MCF 10A (cell line): ENCODE data around the gene VPS13A. TPM values are rescaled to one million over a fixed set of nuclear protein-coding genes. Genes with fewer than 3 reads are reported as not detected.

Experiments used
- BruUV-seq: library from RNA; stranded (reverse); fragments of 400-500 nt; replicated peaks from 2 replicates; lab custom pipeline; 2021; lab: Mats Ljungman, UMichigan
- CTCF ChIA-PET: fragments of 300-600 bp; sonication (Branson Sonifier 250); formaldehyde crosslinking; extraction: SDS; loops from one replicate; lab custom pipeline; 2021; ENCODE audit warnings: antibody characterized with exemption, inconsistent platforms; lab: Yijun Ruan, JAX
- POLR2A ChIA-PET: fragments of 300-600, 350-650 bp; sonication (Branson Sonifier 250); formaldehyde crosslinking; extraction: SDS; loops from one replicate; lab custom pipeline; 2020; ENCODE audit warnings: antibody characterized with exemption, inconsistent platforms; lab: Yijun Ruan, JAX
- DNase-seq: peaks from one replicate; pipeline ENCODE4 v3.0.0-alpha.2; 2018; ENCODE audit not compliant: unreplicated experiment
- H3K27ac Mint-ChIP-seq: one replicate; pipeline ENCODE4 v1.8.0; 2022; ENCODE audit warnings: mild to moderate bottlenecking, low read depth, mixed read lengths; ENCODE audit not compliant: unreplicated experiment
- H3K27me3 Mint-ChIP-seq: one replicate; pipeline ENCODE4 v1.8.0; 2022; ENCODE audit warnings: mixed read lengths; ENCODE audit not compliant: insufficient read depth, unreplicated experiment
- H3K36me3 Mint-ChIP-seq: one replicate; pipeline ENCODE4 v1.8.0; 2022; ENCODE audit warnings: mild to moderate bottlenecking, moderate library complexity, mixed read lengths; ENCODE audit not compliant: insufficient read depth, unreplicated experiment
- H3K4me1 Mint-ChIP-seq: one replicate; pipeline ENCODE4 v1.8.0; 2022; ENCODE audit warnings: mixed read lengths; ENCODE audit not compliant: insufficient read depth, unreplicated experiment
- H3K4me3 Mint-ChIP-seq: one replicate; pipeline ENCODE4 v1.8.0; 2022; ENCODE audit warnings: mild to moderate bottlenecking, moderate library complexity, mixed read lengths; ENCODE audit not compliant: unreplicated experiment
- H3K9me3 Mint-ChIP-seq: one replicate; pipeline ENCODE4 v1.8.0; 2022; ENCODE audit warnings: mixed read lengths; ENCODE audit not compliant: unreplicated experiment
- intact Hi-C: fragments of 100-400 bp; cut with micrococcal nuclease; formaldehyde crosslinking; loops from 2 replicates; pipeline ENCODE4 v1.14.1; 2022
- total RNA-seq: library from RNA; stranded (reverse); gene quantifications from 2 replicates; pipeline ENCODE4 v1.2.3, GENCODE V29; 2022
- TF ChIP-seq, protein P1 (sequence below): fragments of 200-600 bp; IDR thresholded peaks from one replicate; pipeline ENCODE4 v1.8.0; 2022; ENCODE audit warnings: antibody characterized with exemption, mild to moderate bottlenecking; ENCODE audit not compliant: unreplicated experiment

VPS13A gene
- total RNA-seq, 1 experiment from 2014 or later, result 29.6 TPM

- TF ChIP-seq, protein P1, sequence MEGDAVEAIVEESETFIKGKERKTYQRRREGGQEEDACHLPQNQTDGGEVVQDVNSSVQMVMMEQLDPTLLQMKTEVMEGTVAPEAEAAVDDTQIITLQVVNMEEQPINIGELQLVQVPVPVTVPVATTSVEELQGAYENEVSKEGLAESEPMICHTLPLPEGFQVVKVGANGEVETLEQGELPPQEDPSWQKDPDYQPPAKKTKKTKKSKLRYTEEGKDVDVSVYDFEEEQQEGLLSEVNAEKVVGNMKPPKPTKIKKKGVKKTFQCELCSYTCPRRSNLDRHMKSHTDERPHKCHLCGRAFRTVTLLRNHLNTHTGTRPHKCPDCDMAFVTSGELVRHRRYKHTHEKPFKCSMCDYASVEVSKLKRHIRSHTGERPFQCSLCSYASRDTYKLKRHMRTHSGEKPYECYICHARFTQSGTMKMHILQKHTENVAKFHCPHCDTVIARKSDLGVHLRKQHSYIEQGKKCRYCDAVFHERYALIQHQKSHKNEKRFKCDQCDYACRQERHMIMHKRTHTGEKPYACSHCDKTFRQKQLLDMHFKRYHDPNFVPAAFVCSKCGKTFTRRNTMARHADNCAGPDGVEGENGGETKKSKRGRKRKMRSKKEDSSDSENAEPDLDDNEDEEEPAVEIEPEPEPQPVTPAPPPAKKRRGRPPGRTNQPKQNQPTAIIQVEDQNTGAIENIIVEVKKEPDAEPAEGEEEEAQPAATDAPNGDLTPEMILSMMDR, result no peak
- BruUV-seq, result no TSS peak
- Mint-ChIP-seq H3K27ac (no peak overlapping the region), H3K36me3 (peaks cover 25% of the 10 kb centered on the region), H3K27me3 (no peaks in the 10 kb centered on the region), H3K4me3 (no peak overlapping the region), H3K4me1 (no peaks in the 10 kb centered on the region), H3K9me3 (no peaks in the 10 kb centered on the region)
- ChIA-PET CTCF (no interaction called here), POLR2A (interaction anchor here (0.8 kb wide), 1 partner anchor 18 kb away, joined by 3 read pairs; no protein-coding TSS in a partner anchor)
- DNase-seq, result no peak
- intact Hi-C loops, result no loop called here
Observed at GRCh38 chr9:77370064-77370463, 192.7 kb downstream of the VPS13A start.

DNA sequence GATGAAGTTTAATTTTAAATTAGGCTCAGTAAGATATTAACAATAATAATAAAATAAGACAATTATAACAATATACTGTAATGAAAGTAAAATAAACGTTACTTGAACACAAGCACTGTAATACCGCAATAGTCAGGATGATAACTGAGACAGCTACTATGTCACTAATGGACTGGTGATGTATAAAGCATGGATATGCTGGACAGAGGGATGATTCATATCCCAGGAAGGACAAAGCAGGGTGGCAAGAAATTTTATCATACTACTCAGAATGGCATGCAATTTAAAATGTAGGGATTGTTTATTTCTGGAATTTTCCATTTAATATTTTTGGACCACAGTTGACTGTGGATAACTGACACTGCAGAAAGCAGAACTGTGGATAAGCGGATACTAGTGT lies 196.9 kb downstream of the VPS13A start:
- no peak overlapping the region for H3K27ac Mint-ChIP-seq
- ChIA-PET CTCF (interaction anchor here (1.5 kb wide), 1 partner anchor 83 kb away, joined by 4 read pairs; no protein-coding TSS in a partner anchor), POLR2A (interaction anchor here (0.6 kb wide), 1 partner anchor 113 kb away, joined by 3 read pairs; no protein-coding TSS in a partner anchor)
- no TSS peak for BruUV-seq
- no peak for DNase-seq
- H3K36me3 Mint-ChIP-seq, result peaks cover 13% of the 10 kb centered on the region
- no peak overlapping the region for H3K4me3 Mint-ChIP-seq
- H3K27me3 Mint-ChIP-seq, result no peaks in the 10 kb centered on the region
- H3K9me3 Mint-ChIP-seq, result no peaks in the 10 kb centered on the region
- intact Hi-C loops, result no loop called here
- peaks cover 7% of the 10 kb centered on the region for H3K4me1 Mint-ChIP-seq
- TF ChIP-seq, protein P1, result no peak

- no peaks in the 10 kb centered on the region for H3K9me3 Mint-ChIP-seq
- TF ChIP-seq, protein P1, result no peak
- intact Hi-C loops, result no loop called here
- no peak overlapping the region for H3K4me3 Mint-ChIP-seq
- no peaks in the 10 kb centered on the region for H3K27me3 Mint-ChIP-seq
- peaks cover 7% of the 10 kb centered on the region for H3K4me1 Mint-ChIP-seq
- H3K36me3 Mint-ChIP-seq, result peaks cover 4% of the 10 kb centered on the region
- CTCF ChIA-PET, result interaction anchor here (1.2 kb wide), 1 partner anchor 84 kb away, joined by 3 read pairs; no protein-coding TSS in a partner anchor
- POLR2A ChIA-PET, result no interaction called here
- no TSS peak for BruUV-seq
- no peak for DNase-seq
- no peak overlapping the region for H3K27ac Mint-ChIP-seq
Observed at GRCh38 chr9:77375956-77376532, 198.7 kb downstream of the VPS13A start.

DNA sequence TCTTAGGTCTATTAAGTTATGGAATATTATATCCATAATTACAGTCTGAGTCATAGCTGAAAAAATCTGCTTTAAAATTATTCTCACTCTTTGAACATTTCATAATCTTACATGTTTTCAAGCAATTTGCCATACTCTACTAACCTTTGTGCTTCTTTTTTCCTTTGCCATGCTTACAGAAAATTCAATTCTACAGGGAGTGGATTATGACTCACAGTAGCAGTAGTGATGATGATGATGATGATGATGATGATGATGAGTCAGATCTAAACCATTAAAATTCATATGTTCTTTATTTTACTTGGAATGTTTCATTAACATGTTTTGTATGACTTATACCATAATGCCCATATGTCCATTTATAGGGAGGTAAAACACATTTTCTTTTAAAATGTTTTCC lies 207.1 kb downstream of the VPS13A start:
- Mint-ChIP-seq H3K4me1 (no peaks in the 10 kb centered on the region), H3K36me3 (peaks cover 9% of the 10 kb centered on the region), H3K9me3 (no peaks in the 10 kb centered on the region), H3K27ac (no peak overlapping the region), H3K27me3 (no peaks in the 10 kb centered on the region), H3K4me3 (no peak overlapping the region)
- ChIA-PET CTCF (no interaction called here), POLR2A (no interaction called here)
- DNase-seq, result peak; percentile 55
- intact Hi-C loops, result no loop called here
- BruUV-seq, result no TSS peak
- TF ChIP-seq, protein P1, result no peak
